Stimulated activated CD4-positive, alpha-beta T cell treated with anti-CD3 and anti-CD28 coated beads, Interleukin-15, amount 100 ng/mL, for 24 hours (primary cell): ENCODE measurements around the gene GPR18.
"Not testable (repeated sequence)": the region's sequence is repeated elsewhere in the genome, so short reads cannot be mapped to it uniquely, and the experiment has no call there.

Experiments used
- DNase-seq: peaks from one replicate; pipeline ENCODE4 v3.0.0-alpha.2; 2020

Gene GPR18

DNA sequence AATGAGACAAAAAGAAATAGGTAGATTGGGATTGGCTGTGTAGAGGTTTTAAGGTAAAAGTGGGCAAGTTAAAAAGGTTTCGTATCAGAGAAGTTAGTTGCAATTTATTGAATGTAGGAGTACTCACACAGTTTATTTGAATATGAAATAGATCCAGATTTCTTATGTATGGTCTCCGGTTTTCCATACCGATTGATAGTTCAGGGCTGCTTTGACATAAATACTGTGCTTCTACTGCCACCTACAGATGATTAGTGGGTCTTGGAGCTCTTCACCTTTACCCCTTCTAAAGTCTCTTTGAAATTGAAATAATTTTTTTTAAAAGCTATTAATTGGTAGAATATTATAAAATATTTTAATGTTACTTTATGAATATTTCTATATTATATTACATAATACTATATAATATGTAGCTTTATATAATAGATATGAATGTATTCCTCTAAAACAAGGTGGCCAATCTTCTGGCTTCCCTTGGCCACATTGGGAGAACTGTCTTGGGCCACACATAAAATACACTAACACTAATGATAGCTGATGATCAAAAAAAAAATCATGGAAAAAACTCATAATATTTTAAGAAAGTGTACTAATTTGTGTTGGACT, 7.7 kb upstream of the GPR18 start:
- no peak for DNase-seq

DNA sequence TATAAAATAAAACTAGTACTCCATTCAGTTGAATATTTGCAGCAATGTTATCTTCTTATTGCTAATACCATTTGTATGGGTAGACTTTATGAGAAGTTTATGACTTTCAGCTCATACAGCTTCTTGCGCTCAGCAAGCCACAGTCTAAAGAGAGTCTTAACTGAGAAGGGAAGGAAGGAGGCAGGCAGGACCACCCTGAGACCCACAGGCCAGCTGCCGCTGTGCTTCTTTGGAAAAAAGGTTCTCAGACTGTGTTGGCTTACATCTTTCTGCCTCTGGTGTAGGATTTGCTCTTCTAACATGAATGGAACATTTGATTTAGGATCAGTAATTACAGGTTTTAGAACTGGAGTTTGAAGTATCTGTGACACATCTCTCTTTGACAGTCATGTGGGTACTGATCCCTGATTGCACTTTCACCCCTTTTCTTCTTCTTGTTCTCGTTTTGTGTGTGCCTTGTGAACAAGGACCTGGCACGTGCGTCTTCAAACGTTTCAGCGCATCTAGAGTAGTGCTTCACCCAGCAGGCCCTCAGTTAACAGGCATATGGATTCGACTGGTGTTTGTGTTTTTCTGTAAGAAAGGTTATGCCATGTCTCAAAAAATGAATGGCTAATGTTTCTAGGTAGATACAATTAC, 7.1 kb upstream of the GPR18 start:
- DNase-seq, result peak; percentile 81

DNA sequence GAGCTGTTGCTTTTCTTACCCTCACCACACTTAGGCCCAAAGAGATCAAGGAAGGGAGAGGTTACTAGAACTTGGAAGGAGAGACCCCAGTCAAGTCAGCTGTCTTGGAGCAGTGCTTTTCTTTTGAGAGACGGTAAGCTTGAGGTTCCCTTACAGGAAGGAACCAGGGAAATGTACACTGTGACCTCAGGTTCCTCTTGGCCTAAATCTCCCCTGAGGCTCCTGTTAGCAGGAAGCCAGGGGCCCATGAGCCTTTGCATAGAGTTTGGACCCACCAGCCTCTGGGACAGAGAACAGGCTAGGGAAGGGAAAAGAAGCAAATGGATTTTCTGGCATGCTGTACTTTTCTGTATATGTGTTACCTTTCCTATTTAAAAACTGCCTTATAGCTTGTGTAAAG, 5.9 kb upstream of the GPR18 start:
- no peak for DNase-seq

DNA sequence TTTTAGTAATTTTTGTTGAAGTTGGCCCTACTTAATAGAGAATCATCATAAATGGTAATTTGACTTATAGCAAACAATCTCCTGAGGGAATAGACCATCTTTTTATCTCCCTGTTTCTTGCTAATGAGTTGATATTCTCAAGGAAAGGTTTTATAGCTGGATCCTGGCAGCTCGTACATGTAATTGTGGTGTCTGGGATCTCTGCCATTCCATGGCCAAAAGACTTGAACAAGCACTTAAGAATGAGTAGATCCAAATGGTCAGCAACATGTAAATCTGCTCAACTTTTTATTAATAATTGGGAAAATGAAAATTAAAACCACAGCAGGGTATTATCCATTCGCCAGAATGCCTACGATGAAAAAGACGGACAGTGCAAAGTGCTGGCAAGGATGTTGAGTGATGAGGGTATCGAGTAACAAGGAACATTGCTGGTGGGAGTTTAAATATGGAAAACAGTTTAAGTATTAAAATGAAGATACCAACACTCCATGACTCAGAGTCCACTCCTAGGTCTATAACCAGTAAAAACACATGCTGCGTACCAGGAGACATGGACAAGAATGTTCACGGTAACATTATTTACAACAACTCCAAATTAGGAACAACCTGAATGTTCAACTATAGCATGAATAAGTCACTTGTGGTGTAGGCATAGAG, 5.1 kb upstream of the GPR18 start:
- DNase-seq, result no peak

DNA sequence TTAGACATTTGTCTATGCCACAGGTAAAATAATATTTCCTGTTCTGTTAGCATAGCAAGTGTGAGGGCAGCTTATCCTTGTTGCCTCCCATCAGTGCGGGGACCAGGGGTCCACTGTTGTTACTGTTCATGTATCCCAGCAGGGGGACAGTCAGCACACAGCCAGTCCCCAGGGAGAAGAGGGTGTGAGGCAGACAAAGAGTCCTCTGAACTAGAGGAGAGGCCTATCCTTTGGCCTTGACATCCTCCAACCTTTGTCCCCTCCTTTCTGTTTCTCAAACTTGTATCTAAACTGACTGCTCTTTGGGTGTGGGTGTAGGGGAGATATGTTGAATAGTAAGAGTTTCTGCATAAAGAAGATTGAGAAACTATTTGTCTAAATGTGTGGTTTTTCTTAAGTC, 2.9 kb upstream of the GPR18 start:
- no peak for DNase-seq

DNA sequence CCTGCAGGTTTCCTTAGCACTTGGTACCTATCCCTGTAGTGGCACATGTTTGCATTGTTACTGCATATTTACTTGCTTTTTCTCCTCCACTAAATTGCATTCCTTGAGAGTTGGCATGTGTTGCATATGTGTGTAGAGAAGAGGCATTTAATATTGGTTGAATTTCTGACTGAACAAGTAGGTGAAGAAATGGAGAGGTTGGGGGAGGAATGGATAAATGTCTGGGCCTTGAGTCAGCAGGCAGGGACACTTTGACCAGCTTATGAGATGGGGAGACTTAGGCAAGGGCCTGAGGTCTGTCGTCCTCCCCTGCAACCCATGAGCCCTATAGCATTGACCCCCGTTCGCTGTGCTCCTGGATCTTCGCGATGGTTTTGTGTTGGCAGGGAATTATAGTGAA, 2.0 kb upstream of the GPR18 start:
- DNase-seq, result no peak

DNA sequence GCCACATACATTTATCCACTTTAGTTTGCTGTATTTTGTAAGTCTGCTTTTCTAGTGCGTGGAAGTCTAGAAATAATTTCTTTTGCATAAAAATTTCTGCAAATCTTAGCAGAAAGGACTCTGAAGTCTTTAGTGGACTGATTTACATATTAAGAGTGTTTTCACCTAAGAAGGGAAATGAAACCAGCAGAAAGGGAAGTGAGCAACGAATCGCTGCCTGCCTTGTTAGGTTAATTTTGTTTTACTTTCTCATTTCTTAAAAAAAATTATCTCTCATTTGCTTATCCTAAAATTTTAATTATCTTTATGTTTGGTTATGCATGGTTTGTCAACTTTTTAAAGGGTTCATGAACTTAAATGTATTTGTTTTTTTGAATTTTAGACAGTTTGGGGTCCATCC, 767 bp upstream of the GPR18 start:
- DNase-seq, result no peak

DNA sequence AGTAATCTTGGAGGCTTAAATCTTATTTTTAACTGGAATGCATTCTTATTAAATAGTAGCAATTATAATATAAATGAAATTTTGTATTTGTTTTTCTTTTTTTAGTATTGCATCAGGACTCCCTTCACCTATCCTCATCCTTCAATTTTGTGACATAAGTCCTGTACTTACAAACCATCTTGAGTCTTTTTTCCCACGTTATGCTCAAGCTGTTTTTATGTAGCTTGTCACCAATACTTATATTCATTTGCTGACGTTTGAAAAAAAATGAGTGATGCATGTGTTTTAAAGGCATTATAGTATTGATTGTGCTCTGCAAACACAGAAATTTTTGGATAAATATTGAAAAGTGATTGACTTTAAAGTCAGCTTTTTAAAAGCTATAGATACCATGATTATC, 888 bp downstream of the GPR18 start:
- no peak for DNase-seq

DNA sequence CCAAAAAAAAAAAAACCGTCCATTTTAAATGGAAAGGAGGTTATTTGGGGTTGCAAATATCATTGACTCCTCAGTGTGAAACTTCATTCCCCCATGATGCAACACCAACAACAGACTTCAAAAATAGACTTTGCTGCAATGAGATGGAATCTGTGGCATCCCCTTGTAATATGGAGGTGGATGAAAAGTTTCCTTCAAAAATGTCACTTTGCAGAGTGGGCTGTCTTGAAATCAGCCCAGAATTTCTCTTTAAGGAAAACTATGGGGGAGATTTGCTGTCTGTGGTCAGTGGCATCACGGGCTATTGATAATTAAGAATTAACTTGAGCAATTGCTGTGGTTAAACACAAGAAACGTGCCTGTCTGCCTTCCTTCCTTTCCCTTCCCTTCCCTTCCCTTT, 1.5 kb downstream of the GPR18 start:
- no peak for DNase-seq

DNA sequence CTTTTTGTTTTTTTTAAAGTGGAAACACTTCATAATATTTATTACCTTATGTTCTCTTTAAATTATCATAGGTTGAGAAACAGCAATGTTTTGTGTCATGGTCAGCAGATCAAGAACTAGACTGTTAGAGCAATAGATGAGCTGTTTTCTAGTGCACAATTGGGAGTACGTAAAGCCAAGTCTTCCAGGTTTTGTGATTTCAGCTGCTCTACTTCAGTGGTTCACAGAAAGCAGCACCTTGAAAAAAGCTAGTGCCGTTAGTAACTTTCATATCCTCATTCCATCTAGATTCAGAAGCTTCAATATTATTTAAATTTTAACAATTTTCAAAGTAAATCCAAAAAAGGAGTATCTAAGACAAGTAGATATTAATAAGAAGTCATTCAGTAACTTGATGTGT, 1.9 kb downstream of the GPR18 start:
- no peak for DNase-seq

DNA sequence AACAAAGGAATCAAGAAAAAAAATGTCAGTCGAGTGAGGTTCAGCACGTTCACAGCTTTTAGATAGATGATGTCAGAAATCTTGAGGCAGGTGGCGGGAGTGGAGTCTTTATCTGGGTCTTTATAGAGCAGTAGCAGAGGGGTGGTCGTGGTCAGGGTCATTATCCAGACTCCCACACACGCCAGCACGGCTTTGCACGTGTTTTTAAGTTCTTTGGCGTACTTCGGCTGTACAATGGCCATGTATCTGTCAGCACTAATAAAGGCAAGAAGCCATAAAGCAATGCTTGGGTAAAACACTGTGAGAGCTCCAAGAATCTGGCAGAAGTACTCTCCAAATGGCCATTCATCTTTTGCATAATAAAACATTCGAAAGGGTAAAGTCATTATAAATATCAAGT, 2.9 kb downstream of the GPR18 start:
- no peak for DNase-seq

DNA sequence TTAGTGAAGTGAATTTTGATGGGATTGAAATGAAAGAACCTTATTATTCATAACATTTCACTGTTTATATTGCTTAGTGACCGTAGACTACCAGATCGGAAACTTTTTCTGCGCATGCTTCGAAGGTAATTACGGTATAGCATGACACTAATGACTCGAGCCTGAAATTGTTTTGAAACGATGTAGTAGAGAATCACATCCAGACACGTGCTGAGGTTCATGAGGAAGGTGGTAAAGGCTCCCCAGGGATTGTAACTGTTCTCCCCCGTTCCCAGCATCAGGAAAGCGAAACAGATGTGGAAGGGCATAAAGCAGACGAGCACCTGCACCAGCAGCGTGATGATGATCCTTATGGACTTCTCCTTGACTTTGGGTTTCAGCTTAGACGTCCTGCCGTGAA, 3.3 kb downstream of the GPR18 start:
- no peak for DNase-seq

DNA sequence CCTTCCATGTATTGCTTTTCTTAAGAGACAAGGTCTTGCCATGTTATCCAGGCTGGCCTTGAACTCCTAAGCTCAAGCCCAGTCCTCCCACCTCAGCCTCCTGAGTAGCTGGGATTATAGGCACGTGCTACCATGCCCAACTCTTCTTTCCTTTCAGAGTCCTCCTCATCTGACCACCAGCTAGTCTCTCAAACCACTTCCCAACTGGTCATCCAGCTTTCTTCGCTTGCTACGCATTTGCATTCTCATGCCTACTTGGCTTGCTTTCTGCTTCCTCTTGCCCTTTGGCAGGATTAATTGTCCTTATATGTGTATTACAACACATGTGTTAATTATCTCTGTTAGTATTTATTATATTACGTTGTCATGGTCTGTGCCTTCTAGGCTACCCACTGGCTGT, 6.3 kb downstream of the GPR18 start:
- no peak for DNase-seq

DNA sequence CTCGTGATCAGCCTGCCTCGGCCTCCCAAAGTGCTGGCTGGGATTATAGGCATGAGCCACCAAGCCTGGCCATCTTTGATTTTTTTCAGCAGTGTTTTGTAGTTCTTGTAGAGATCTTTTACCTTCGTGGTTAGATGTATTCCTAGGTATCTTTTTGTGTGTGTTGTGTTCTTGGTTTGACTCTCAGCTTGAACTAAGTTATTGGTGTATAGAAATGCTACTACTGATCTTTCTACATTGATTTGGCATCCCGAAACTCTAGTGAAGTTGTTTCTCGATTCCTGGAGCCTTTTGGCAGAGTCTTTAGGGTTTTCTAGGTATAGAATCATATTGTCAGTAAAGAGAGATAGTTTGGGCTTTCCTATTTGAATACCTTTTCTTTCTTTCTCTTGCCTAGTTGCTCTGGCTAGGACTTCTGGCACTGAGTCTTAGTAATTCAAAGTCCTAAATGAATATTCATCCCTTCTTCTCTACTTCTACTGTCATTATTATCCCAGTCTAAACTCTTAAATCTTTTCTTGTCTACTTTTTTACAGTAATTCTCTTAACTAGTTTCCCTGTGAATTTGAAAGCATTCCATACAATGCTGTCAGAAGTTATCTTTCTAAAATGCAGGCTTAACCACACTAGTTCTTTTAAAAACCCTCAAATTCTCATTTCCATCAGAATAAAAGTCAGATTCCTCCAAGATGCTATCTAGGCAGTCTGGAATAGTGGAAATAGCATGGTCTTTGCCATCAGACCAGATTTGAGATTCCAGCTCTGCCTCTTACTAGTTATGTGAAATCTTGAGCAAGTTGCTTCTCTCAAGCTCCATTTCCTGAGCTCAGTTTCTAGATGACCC, 7.0 kb downstream of the GPR18 start:
- no peak for DNase-seq

DNA sequence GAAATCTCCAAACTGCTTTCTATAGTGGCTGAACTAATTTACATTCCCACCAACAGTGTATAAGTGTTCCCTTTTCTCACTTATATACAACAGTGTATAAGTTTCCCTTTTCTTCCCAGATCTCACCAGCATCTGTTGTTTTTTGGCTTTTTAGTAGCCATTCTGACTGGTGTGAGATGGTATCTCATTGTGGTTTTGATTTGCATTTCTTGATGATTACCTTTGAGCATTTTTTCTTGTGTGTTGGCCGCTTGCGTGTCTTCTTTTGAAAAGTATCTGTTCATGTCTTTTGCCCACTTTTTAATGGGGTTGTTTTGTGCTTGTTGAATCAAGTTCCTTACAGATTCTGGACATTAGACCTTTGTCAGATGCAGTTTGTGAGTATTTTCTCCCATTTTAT, 8.6 kb downstream of the GPR18 start:
- DNase-seq, result not testable (repeated sequence)

DNA sequence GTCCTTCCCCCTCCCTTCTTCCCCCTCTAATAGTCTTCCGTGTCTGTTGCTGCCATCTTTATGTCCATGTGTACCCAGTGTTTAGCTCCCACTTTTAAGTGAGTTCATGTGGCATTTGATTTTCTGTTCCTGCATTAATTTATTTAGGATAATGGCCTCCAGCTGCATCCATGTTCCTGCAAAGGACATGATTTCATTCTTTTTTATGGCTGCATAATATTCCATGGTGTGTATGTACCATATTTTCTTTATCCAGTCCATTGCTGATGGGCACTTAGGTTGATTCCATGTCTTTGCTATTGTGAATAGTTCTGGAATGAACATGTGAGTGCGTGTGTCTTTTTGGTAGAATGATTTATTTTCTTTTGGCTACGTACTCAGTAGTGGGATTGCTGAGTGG, 9.0 kb downstream of the GPR18 start:
- DNase-seq, result not testable (repeated sequence)

DNA sequence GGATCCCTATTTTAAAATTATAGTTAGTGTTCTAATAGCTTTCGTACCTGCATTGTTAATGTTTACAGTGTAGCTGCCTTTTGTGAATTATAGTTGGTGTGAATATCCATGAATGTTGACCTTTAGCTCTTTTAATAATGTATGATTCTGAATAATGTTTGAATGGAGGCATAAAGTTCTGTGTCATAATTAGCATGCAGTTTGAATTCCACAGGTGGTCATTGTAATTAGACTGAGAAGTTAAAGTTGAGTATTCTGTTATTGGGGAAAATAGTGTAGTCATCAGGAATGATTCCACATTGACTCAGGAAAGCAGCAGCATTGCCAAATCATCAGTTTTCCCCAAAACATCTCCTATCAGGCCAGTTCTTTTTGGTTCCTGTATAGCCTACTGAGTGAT, 12.1 kb downstream of the GPR18 start:
- DNase-seq, result no peak

DNA sequence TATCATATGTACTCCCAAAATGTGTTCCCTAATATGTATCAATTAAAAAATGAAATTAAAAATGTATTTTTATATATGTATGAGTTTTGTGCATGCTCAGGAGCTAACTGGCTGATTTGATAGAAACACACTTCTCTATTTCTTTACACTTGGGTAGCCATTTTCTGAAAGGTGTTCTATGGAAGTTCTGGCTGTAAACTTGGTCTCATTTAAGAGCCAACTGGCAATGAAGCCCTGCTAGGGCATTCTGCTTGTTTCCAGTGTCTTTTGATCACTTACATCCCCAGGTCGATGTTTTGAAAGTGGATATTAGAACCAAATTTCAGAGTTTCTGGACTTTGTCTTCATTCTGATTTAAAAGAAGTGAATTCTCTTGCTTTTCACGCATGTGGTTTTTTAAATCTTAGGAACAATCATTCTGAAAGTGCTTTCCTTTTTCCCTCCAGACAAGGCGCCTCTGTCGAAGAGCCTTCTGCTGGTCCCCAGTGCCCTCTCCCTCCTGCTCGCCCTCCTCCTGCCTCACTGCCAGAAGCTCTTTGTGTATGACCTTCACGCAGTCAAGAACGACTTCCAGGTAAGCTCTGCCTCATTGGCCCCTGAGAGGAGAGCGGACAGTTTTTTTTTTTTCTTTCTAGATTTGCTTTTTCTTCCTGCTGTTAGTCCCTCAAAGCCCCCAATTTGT, 20.1 kb downstream of the GPR18 start:
- peak; percentile 59 for DNase-seq

DNA sequence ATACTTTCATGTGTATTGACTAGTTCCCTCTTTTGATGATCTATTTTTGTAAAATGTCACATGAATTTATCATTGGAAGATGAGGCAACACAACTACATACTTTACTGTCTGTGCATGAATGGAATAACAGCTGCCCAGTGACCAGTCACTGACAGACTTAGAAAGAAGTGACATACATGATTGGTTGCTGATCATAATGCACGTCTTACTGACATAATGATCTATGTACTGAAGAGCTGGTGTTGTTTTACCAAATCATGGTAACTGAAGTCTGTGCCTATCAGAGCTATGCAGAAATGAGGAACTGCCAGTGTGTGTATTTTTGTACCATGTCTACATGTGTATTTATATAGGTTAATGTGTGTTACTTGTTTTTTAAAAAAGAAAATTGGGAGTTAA, 26.5 kb downstream of the GPR18 start:
- no peak for DNase-seq

DNA sequence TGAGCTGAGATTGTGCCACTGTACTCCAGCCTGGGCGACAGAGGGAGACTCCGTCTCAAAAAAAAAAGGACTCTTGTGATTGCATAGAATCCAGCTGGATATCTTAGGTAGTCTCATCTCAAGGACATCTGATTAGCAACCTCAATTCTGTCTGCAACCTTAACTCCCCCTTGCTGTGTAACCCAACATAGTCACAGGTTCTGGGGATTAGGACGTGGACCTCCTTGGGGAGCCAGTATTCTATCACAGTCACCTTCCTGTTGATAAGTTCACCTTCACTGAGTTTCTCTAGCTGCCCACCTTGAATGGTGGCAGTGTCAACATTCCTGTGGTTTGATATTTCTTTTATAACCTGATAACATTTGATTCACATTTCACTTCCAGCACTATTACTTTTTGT, 27.2 kb downstream of the GPR18 start:
- no peak for DNase-seq

DNA sequence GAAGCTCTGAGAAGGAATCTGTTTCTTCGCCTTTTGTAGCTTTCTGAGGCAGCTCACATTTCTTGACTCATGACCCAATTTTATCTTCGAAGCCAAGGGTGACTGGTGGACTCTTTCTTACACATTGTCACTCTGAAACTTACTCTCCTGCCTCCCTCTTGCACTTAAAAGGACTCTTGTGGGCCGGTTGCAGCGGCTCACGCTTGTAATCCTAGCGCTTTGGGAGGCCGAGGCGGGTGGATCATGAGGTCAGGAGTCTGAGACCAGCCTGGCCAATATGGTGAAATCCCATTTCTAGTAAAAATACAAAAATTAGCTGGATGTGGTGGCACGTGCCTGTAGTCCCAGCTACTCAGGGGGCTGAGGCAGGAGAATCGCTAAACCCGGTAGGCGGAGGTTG, 27.6 kb downstream of the GPR18 start:
- not testable (repeated sequence) for DNase-seq

DNA sequence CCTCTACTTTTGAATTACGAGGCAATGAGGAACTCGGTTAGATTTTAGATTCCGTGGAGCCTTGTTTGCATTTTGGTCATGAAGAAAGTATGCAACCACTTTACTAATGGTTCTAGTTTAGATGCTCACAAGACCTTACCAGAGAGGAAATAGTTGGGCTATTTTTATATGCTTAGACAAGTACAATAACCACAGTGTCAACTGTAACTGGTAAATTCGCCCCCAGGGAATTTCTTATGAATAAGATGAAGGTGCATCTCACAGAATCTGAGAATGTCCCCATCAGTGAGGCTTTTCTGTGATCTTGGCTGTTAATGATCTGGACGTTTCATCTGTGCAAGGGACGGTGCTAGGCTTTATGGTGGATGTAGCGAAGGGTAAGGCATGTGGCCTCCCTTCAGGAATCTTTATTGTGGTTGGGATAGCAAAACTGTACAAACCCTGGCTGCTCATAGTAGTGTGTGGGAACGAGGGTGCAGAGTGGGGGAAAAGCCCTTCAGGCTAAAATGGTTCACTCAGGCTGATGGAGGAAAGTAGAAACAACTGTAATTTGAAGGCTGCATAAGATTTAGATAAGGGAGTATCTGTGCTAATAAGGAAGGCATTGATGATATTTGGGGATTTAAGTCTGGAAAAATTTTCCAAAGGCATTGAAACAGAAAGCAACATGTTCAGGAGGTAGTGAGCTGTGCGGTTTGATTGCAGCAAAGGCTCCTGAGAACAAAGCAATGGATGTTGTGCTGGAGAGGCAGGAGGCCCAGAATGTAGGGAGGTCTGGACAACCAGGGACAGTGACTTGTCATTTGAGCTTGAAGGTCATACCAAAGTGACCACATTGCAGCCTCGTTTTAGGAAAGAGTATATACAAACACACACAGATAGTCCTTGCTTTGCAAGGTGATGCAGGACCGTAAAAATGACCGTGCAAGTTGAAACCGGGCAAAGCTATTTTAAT, 29.2 kb downstream of the GPR18 start:
- no peak for DNase-seq
